Progenitor cell of endocrine pancreas (in vitro differentiated cells): ENCODE results near the gene GP1BA. TPM values are rescaled to one million over a fixed set of nuclear protein-coding genes. Genes with fewer than 3 reads are reported as not detected.

Experiments used
- DNase-seq: peaks from one replicate; pipeline ENCODE4 v3.0.0; 2021; ENCODE audit warnings: low spot score; ENCODE audit not compliant: unreplicated experiment
- H3K27ac Mint-ChIP-seq: 2 replicates; pipeline ENCODE4 v1.8.0; 2021; ENCODE audit warnings: mild to moderate bottlenecking, moderate library complexity, mixed read lengths
- H3K27me3 Mint-ChIP-seq: 2 replicates; pipeline ENCODE4 v1.8.0; 2021; ENCODE audit warnings: mixed read lengths
- H3K36me3 Mint-ChIP-seq: 2 replicates; pipeline ENCODE4 v1.8.0; 2022; ENCODE audit warnings: mixed read lengths; ENCODE audit not compliant: insufficient read depth
- H3K4me1 Mint-ChIP-seq: 2 replicates; pipeline ENCODE4 v1.8.0; 2021; ENCODE audit warnings: low read depth, mixed read lengths
- H3K4me3 Mint-ChIP-seq: 2 replicates; pipeline ENCODE4 v1.8.0; 2021; ENCODE audit warnings: low read depth, mild to moderate bottlenecking, moderate library complexity, mixed read lengths
- H3K9me3 Mint-ChIP-seq: 2 replicates; pipeline ENCODE4 v1.8.0; 2021; ENCODE audit warnings: low read depth, mixed read lengths
- total RNA-seq: library from RNA; stranded (reverse); gene quantifications from 2 replicates; pipeline ENCODE4 v1.2.1, GENCODE V29; 2021
- TF ChIP-seq, protein P1 (sequence below): fragments of 200-600 bp; sonication (generic); IDR thresholded peaks from one replicate; pipeline ENCODE4 v1.5.0; 2021; ENCODE audit warnings: antibody characterized with exemption, mild to moderate bottlenecking; ENCODE audit not compliant: unreplicated experiment

Gene GP1BA
- total RNA-seq, 1 donor from 2014 or later: not detected

DNA sequence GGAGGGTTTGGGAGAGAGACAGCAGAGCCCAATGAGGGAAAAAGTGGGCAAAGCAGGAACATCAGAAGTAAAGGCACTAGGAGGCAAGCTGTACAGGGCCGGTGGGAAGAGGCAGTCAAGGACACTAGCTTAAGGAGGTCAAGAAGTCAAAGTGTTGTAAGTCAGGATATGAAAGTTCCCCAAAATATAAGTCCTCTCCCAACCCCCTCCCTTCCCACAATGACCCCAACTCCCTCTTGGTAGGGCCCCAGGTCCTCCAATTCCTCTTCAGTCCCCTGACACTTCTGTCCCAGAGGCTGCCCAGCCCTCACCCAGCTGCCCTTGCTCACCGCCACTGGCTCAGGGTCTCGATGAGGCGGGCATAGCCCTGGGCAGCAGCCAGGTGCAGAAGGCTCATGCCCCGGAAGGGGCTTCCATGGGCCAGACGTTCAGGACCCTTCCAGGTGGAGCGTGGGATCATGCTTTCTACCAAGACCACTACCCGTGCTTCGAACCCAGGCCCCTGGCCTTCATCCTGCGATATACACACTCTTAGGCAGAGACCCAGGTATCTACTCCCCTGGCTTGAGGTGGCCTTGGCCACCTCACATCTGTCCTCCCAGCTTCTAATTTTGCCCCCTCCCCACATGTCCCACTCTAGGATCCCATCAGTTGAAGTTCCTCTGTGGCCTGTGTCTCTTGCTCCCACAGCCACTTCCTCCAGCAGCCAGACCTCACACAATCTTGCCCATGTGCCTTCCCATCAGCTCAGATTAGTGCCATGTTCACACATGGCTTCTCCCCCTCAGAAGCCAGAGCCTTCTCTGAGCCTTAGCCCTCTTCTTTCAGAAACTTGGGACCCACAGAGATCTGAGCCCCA, 41.4 kb downstream of the GP1BA start:
- Mint-ChIP-seq H3K36me3 (peaks cover 23% of the 10 kb centered on the region), H3K27me3 (peaks cover 7% of the 10 kb centered on the region), H3K4me3 (no peak overlapping the region), H3K9me3 (no peaks in the 10 kb centered on the region), H3K4me1 (peaks cover 17% of the 10 kb centered on the region), H3K27ac (peak overlapping the region; percentile 91)
- DNase-seq: no peak
- TF ChIP-seq, protein P1, sequence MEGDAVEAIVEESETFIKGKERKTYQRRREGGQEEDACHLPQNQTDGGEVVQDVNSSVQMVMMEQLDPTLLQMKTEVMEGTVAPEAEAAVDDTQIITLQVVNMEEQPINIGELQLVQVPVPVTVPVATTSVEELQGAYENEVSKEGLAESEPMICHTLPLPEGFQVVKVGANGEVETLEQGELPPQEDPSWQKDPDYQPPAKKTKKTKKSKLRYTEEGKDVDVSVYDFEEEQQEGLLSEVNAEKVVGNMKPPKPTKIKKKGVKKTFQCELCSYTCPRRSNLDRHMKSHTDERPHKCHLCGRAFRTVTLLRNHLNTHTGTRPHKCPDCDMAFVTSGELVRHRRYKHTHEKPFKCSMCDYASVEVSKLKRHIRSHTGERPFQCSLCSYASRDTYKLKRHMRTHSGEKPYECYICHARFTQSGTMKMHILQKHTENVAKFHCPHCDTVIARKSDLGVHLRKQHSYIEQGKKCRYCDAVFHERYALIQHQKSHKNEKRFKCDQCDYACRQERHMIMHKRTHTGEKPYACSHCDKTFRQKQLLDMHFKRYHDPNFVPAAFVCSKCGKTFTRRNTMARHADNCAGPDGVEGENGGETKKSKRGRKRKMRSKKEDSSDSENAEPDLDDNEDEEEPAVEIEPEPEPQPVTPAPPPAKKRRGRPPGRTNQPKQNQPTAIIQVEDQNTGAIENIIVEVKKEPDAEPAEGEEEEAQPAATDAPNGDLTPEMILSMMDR: no peak

- Mint-ChIP-seq H3K9me3 (no peaks in the 10 kb centered on the region), H3K27me3 (peaks cover 7% of the 10 kb centered on the region), H3K27ac (no peak overlapping the region), H3K4me3 (no peak overlapping the region), H3K36me3 (peaks cover 23% of the 10 kb centered on the region), H3K4me1 (peaks cover 10% of the 10 kb centered on the region)
- TF ChIP-seq, protein P1: no peak
- DNase-seq: no peak
Observed at GRCh38 chr17:4974115-4974670, 42.1 kb downstream of the GP1BA start.

- peaks cover 2% of the 10 kb centered on the region for H3K4me1 Mint-ChIP-seq
- H3K9me3 Mint-ChIP-seq: no peaks in the 10 kb centered on the region
- peaks cover 22% of the 10 kb centered on the region for H3K36me3 Mint-ChIP-seq
- TF ChIP-seq, protein P1: no peak
- no peak overlapping the region for H3K4me3 Mint-ChIP-seq
- H3K27me3 Mint-ChIP-seq: peaks cover 7% of the 10 kb centered on the region
- peak overlapping the region; percentile 33 for H3K27ac Mint-ChIP-seq
- DNase-seq: no peak
Observed at GRCh38 chr17:4978726-4979125, 46.6 kb downstream of the GP1BA start.

DNA sequence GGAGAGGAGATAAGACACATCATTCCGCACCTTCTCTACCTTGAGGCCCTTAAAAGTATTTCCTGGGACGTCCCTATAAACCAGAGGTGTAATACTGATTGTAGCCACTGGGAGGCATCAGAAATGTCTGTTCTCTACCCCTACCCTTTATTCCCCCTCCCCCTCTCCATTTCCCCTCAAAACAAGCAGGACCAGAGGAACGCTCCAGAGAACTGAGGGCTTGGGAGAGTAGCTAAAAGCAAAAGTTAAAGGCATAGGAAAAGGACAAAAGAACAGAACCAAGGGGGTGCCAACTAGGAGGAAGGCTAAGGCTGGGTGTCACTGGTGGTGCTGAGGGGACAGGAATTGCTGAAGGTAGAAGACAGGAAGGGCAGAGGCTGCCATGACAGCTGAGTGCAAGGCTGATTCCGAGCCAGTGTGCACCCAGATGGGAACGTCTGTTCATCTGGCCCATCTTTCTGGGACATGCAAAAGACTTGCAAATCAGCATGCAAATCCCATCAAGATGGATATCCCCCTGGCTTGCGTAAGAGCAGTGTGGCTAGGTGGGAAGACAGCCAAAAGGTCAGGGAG, 48.7 kb downstream of the GP1BA start:
- Mint-ChIP-seq H3K4me3 (no peak overlapping the region), H3K27ac (peak overlapping the region; percentile 29), H3K4me1 (peaks cover 2% of the 10 kb centered on the region), H3K9me3 (no peaks in the 10 kb centered on the region), H3K27me3 (no peaks in the 10 kb centered on the region), H3K36me3 (peaks cover 10% of the 10 kb centered on the region)
- peak; percentile 46 for DNase-seq
- TF ChIP-seq, protein P1: peak; percentile 71

- Mint-ChIP-seq H3K27ac (no peak overlapping the region), H3K4me3 (no peak overlapping the region), H3K27me3 (no peaks in the 10 kb centered on the region), H3K36me3 (peaks cover 9% of the 10 kb centered on the region), H3K9me3 (no peaks in the 10 kb centered on the region), H3K4me1 (peaks cover 8% of the 10 kb centered on the region)
- TF ChIP-seq, protein P1: no peak
- no peak for DNase-seq
Observed at GRCh38 chr17:4982305-4982704, 50.2 kb downstream of the GP1BA start.
